MM.1S (cell line): ENCODE data around the gene ANKH.
"Not testable (repeated sequence)": the region's sequence is repeated elsewhere in the genome, so short reads cannot be mapped to it uniquely, and the experiment has no call there.

Source experiments
- DNase-seq: peaks from one replicate; pipeline ENCODE4 v3.0.0-alpha.2; 2015
- H2AFZ ChIP-seq: fragments of 300-600 bp; sonication (generic); 2 replicates; pipeline ENCODE4 v1.6.0; 2016; ENCODE audit warnings: antibody characterized with exemption, low read length
- H3F3A ChIP-seq: fragments of 300-600 bp; sonication (generic); 2 replicates; pipeline ENCODE4 v1.6.1; 2016; ENCODE audit warnings: mild to moderate bottlenecking, antibody characterized with exemption, low read length, moderate library complexity, mixed read lengths; ENCODE audit not compliant: insufficient read depth
- H3K27ac ChIP-seq: fragments of 300-600 bp; sonication (generic); 2 replicates; pipeline ENCODE4 v1.5.1; 2016; ENCODE audit warnings: mild to moderate bottlenecking, low read length
- H3K27me3 ChIP-seq: fragments of 300-600 bp; sonication (generic); replicated peaks from 2 replicates; pipeline ENCODE4 v1.6.0; 2016; ENCODE audit warnings: low read length; ENCODE audit not compliant: insufficient read depth
- H3K36me3 ChIP-seq: fragments of 300-600 bp; sonication (generic); replicated peaks from 2 replicates; pipeline ENCODE4 v1.6.1; 2016; ENCODE audit warnings: mild to moderate bottlenecking, low read length, mixed read lengths; ENCODE audit not compliant: insufficient read depth
- H3K4me1 ChIP-seq: fragments of 300-600 bp; sonication (generic); 2 replicates; pipeline ENCODE4 v1.6.1; 2016; ENCODE audit warnings: low read length, mixed read lengths
- H3K4me2 ChIP-seq: fragments of 300-600 bp; sonication (generic); 2 replicates; pipeline ENCODE4 v1.6.0; 2016; ENCODE audit warnings: low read depth, low read length
- H3K4me3 ChIP-seq: fragments of 300-600 bp; sonication (generic); 2 replicates; pipeline ENCODE4 v1.5.1; 2016; ENCODE audit warnings: low read length, mixed read lengths
- H3K79me2 ChIP-seq: fragments of 300-600 bp; sonication (generic); 2 replicates; pipeline ENCODE4 v1.6.1; 2016; ENCODE audit warnings: mixed run types, low read length, mixed read lengths
- H3K9ac ChIP-seq: fragments of 300-600 bp; sonication (generic); 2 replicates; pipeline ENCODE4 v1.6.1; 2016; ENCODE audit warnings: low read length, mixed read lengths
- H3K9me2 ChIP-seq: fragments of 300-600 bp; sonication (generic); replicated peaks from 2 replicates; pipeline ENCODE4 v1.6.1; 2016; ENCODE audit warnings: mild to moderate bottlenecking, low read length, mixed read lengths; ENCODE audit not compliant: insufficient read depth
- H3K9me3 ChIP-seq: fragments of 300-600 bp; sonication (generic); replicated peaks from 2 replicates; pipeline ENCODE4 v1.6.1; 2016; ENCODE audit warnings: mild to moderate bottlenecking, low read length, mixed read lengths; ENCODE audit not compliant: insufficient read depth
- H4K20me1 ChIP-seq: fragments of 300-600 bp; sonication (generic); 2 replicates; pipeline ENCODE4 v1.6.1; 2016; ENCODE audit warnings: mild to moderate bottlenecking, low read length, moderate library complexity, mixed read lengths; ENCODE audit not compliant: insufficient read depth
- CTCF ChIP-seq: fragments of 300-600 bp; sonication (generic); IDR thresholded peaks from 2 replicates; pipeline ENCODE4 v1.5.1; 2016; ENCODE audit warnings: antibody characterized with exemption, low read length, mixed read lengths
- EZH2 ChIP-seq: fragments of 300-600 bp; sonication (generic); optimal IDR thresholded peaks from 2 replicates; pipeline ENCODE3; 2017; ENCODE audit warnings: low read depth, mild to moderate bottlenecking, antibody characterized with exemption, low read length, mixed read lengths
- EZH2phosphoT487 ChIP-seq: fragments of 300-600 bp; sonication (generic); IDR thresholded peaks from 2 replicates; pipeline ENCODE4 v1.6.1; 2018; ENCODE audit warnings: antibody characterized with exemption, low read length

Gene ANKH

GRCh38 chr5:14881826-14882225 is 10.2 kb upstream of the ANKH start:
- H3K27me3 ChIP-seq, result no peaks in the 10 kb centered on the region
- H3K9ac ChIP-seq, result no peak overlapping the region
- no peak for TF ChIP-seq EZH2phosphoT487
- TF ChIP-seq EZH2, result no peak
- TF ChIP-seq CTCF, result no peak
- H4K20me1 ChIP-seq, result no peaks in the 10 kb centered on the region
- H3K9me3 ChIP-seq, result no peaks in the 10 kb centered on the region
- no peak overlapping the region for H3K4me2 ChIP-seq
- H3K79me2 ChIP-seq, result no peaks in the 10 kb centered on the region
- H3K9me2 ChIP-seq, result no peaks in the 10 kb centered on the region
- no peak overlapping the region for H3K27ac ChIP-seq
- no peaks in the 10 kb centered on the region for H3K36me3 ChIP-seq
- no peak overlapping the region for H2AFZ ChIP-seq
- H3K4me3 ChIP-seq, result no peak overlapping the region
- H3K4me1 ChIP-seq, result no peaks in the 10 kb centered on the region
- DNase-seq, result no peak
- H3F3A ChIP-seq, result no peaks in the 10 kb centered on the region

- Histone ChIP-seq H3K4me3 (no peak overlapping the region), H3K4me2 (no peak overlapping the region), H3K9me3 (no peaks in the 10 kb centered on the region), H3K4me1 (no peaks in the 10 kb centered on the region), H3K36me3 (no peaks in the 10 kb centered on the region), H3K27me3 (no peaks in the 10 kb centered on the region), H4K20me1 (no peaks in the 10 kb centered on the region), H2AFZ (no peak overlapping the region), H3F3A (no peaks in the 10 kb centered on the region), H3K27ac (no peak overlapping the region), H3K9ac (no peak overlapping the region), H3K79me2 (no peaks in the 10 kb centered on the region), H3K9me2 (no peaks in the 10 kb centered on the region)
- no peak for TF ChIP-seq EZH2
- TF ChIP-seq EZH2phosphoT487, result no peak
- TF ChIP-seq CTCF, result no peak
- no peak for DNase-seq
Measured at GRCh38 chr5:14880688-14881087, 9.1 kb upstream of the ANKH start.

DNA sequence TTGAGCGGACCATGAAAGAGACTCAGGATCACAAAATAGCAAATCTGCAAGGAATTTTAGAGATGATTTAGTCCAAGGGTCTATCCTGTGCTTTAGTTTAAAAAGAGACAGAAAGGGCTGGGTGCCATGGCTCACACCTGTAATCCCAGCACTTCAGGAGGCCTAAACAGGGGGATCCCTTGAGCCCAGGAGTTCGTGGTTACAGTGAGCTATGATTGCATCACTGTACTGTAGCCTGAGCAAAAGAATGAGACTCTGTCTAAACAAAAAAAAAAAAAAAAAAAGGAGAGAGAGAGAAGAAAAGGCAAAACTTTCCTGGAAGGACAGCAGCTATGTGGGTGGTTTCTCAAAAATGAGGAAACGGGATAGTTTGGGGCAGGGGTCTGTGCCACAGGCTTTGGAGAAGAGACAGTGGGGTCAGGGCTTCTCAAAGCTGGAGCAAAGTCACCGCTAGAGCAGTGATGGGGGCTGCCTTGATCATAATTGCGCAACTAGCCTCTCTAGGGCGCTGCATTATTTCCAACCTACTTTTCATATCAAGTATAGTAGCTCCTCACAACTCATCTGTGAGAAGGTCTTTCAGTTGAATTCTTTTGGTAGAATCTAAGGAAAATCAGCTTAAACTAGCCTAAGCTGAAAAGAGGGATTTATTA is 8.5 kb upstream of the ANKH start:
- no peak for TF ChIP-seq EZH2
- Histone ChIP-seq H3K27ac (no peak overlapping the region), H3K36me3 (no peaks in the 10 kb centered on the region), H3F3A (no peaks in the 10 kb centered on the region), H3K27me3 (no peaks in the 10 kb centered on the region), H3K4me3 (no peak overlapping the region), H3K9me3 (no peaks in the 10 kb centered on the region), H3K4me2 (no peak overlapping the region), H3K9ac (no peak overlapping the region), H3K4me1 (no peaks in the 10 kb centered on the region), H3K79me2 (no peaks in the 10 kb centered on the region), H3K9me2 (no peaks in the 10 kb centered on the region), H2AFZ (no peak overlapping the region), H4K20me1 (no peaks in the 10 kb centered on the region)
- no peak for DNase-seq

DNA sequence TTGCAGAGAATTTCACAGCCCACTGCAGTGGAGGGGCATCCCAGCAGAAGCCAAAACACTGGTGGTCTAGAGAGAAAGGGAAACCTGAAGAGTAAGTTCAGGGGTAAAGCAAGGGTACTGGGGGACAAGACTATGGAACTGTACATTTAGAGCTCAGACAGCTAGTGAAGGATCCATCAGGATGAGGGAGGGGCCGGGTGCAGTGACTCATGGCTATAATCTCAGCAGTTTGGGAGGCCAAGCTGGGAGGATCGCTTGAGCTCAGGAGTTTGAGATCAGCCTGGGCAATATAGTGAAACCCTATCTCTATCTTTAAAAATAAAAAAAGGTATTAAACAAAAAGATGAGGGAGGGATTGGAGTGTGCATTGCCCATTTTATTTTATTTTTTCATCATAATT is 7.8 kb upstream of the ANKH start:
- no peaks in the 10 kb centered on the region for H4K20me1 ChIP-seq
- no peaks in the 10 kb centered on the region for H3F3A ChIP-seq
- H3K4me1 ChIP-seq, result no peaks in the 10 kb centered on the region
- no peaks in the 10 kb centered on the region for H3K27me3 ChIP-seq
- H2AFZ ChIP-seq, result no peak overlapping the region
- H3K9me3 ChIP-seq, result no peaks in the 10 kb centered on the region
- H3K79me2 ChIP-seq, result no peaks in the 10 kb centered on the region
- no peak overlapping the region for H3K4me3 ChIP-seq
- H3K4me2 ChIP-seq, result no peak overlapping the region
- H3K36me3 ChIP-seq, result no peaks in the 10 kb centered on the region
- H3K9me2 ChIP-seq, result no peaks in the 10 kb centered on the region
- TF ChIP-seq EZH2phosphoT487 (no peak), CTCF (no peak), EZH2 (no peak)
- H3K27ac ChIP-seq, result no peak overlapping the region
- DNase-seq, result no peak
- no peak overlapping the region for H3K9ac ChIP-seq

DNA sequence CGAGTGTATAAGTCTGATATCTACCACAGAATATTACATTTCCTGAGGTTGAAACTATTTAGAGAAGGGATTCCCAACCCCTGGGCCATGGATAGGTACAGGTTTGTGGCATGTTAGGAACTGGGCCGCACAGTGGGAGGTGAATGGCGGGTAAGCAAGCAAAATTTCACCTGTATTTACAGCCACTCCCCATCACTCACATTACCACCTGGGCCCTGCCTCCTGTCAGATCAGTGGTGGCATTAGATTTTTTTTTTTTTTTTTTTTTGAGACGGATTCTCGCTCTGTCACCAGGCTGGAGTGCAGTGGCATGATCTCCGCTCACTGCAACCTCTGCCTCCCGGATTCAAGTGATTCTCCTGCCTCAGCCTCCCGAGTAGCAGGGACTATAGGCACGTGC is 6.6 kb upstream of the ANKH start:
- H3K4me2 ChIP-seq, H2AFZ ChIP-seq, H3K27me3 ChIP-seq, H3K4me1 ChIP-seq, H3F3A ChIP-seq, H4K20me1 ChIP-seq, H3K4me3 ChIP-seq, H3K79me2 ChIP-seq, H3K9me3 ChIP-seq, DNase-seq, H3K9ac ChIP-seq, H3K27ac ChIP-seq, H3K9me2 ChIP-seq, H3K36me3 ChIP-seq: not testable (repeated sequence)
